RKO (cell line): ENCODE data around the gene CD164L2.

Experiments
- DNase-seq: peaks from one replicate; pipeline ENCODE4 v3.0.0-alpha.2; 2016; ENCODE audit warnings: low spot score

The CD164L2 gene

GRCh38 chr1:27363766-27364695 is 19.1 kb downstream of the CD164L2 start:
- DNase-seq = no peak

GRCh38 chr1:27361553-27361952 is 21.6 kb downstream of the CD164L2 start:
- no peak for DNase-seq

DNA sequence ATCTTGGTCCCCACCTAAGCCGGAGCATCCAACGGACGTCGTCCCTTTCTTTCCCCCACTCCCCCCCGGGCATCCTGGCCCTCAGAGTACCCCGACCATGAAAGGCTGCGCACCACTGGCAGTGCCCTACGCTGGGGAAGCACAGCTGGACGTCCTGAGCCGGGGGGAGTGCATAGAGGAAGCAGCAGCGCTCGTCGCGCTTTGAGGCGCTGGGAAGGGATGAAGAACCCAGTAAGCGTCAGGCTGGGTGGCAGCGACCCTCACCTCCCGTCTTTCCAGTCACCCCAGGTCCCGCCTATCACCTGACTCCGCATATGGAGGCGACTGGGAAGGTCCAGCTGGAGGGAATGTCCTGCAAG is 22.1 kb downstream of the CD164L2 start:
- DNase-seq = no peak

GRCh38 chr1:27360159-27361043 is 22.7 kb downstream of the CD164L2 start:
- no peak for DNase-seq

DNA sequence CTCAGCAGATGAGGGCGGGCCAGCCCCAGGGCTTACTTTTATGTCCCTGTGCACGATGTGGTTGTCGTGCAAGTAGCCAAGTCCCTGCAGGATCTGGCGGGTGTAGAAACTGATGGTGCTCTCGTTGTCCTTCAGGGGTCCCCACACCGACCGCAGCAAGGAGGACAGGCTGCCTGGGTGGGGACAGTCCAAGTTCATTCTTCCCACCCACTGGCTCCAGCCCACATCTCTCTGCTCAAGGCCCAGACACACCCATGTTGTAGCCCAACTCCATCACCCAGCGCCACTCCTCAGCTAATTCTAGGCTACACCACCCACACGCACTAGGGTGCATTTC is 23.3 kb downstream of the CD164L2 start:
- DNase-seq = no peak

DNA sequence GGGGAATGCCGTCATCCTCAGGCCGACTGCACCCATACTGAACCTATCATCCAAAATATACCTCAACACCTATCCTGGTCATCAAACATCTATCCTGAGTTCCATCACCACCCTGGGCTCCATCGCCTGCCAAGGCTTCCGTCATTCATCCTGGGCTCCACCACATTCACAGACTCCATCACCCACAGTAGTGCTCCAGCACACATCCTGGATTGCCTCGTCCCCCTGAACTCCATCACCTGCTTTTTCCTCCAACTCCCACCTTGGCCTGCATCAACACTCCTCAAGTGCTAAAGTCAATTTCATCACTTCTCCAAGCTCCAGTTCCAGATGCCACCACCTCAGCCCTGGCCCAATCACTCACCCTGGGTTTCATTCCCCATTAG is 24.2 kb downstream of the CD164L2 start:
- no peak for DNase-seq

GRCh38 chr1:27358038-27358927 is 24.9 kb downstream of the CD164L2 start:
- DNase-seq = no peak

DNA sequence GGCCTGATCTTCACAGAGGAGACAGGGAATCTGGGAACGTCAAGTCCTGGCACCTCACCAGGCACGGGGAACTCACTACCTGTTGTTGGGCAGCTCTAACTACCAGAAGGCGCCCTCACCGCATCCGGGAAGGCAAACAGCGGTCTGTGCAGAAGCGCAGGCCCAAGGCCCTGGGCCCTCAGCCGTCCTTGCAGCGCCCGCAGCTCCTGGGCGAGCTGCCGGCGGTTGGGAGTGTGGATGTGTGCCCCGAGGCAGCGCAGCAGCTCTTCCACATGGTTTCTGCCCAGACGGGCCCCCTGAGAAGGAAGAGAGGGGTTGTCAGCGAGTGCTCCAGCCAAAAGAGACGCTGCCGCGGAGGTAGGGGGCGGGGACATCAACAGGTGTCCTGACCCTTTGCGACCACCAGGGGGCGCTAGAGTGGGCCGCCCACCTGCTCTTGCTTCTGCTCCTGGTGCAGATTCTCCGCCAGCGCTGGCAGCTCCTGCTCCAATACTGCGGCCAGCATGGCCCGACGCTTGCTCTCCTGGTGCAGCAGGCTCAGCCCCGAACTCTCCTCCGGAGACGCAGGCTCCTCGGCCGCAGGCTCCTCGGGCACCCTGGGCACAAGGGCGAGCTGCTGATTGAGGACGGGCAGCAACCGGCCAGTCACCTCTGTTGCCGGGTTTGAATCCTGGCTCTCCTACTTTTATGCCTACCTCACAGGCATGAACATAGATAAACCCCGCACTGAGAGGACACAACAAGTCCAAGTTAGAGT is 25.7 kb downstream of the CD164L2 start:
- peak; percentile 49 for DNase-seq

DNA sequence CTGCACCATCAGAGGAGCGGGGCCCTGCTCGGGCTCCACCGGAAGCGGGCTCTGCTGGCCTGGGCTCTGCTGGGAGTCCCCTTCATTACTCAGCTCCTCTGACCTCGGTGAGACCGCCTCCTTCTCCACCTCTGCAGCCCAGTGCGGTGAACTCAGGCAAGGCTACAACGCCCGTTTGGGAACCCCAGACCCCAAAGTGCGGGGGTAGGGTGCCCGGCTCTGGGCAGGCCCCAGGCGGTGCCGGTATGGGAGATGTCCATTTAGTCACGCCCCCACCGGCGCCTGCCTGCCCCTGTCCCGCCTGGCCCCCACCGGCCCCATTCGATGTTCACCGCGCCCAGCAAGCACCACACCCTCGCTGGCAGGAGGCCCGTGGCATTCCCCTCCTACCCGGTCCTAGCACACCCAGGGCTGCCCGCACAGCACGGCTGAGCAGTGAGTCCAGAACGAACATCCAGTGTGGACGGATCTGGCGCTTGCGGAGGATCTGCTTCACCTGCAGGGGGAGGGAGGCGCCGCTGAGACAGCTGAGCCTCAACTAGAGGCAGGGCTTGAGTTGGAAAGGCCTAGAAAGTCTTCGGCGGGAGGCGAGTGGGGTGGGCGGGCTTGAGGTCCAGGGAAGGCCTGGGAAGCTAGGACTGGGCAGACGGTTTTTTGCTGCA is 26.4 kb downstream of the CD164L2 start:
- no peak for DNase-seq

GRCh38 chr1:27356277-27356618 is 26.9 kb downstream of the CD164L2 start:
- DNase-seq = no peak

DNA sequence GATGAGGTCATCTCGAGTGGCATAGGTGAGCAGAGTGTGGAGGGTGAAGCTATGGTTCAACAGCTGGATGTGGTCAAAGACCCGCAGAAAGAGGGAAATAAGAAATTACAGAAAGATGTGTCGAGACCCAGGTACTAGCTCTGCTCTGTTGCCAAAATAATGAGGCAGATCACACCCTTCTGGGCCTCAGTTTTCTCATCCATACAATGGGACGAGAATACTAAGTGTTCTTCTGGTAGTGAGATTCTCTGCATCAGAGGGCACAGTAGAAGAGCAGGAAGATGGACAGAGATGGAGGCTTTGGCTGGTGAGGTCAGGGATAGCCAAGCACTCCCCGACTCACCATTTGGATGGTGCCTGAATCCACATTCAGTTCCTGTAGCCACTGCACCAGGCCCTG is 27.4 kb downstream of the CD164L2 start:
- DNase-seq = no peak

GRCh38 chr1:27353629-27354028 is 29.5 kb downstream of the CD164L2 start:
- no peak for DNase-seq

DNA sequence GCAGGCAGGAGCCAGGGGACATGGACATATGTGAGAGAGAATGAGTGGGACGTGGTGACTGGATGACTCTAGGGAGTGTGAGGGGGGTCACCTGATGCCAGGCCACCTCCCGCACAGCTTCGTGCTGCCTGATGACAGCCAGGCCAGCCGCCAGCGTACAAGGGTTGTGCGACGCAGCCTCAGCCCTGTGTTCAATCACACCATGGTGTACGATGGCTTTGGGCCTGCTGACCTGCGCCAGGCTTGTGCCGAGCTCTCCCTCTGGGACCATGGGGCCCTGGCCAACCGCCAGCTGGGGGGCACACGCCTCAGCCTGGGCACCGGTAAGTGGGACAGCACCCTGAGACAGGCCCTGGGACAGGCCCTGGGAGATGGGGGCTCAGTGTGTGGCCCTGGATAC is 30.0 kb downstream of the CD164L2 start:
- DNase-seq = no peak

DNA sequence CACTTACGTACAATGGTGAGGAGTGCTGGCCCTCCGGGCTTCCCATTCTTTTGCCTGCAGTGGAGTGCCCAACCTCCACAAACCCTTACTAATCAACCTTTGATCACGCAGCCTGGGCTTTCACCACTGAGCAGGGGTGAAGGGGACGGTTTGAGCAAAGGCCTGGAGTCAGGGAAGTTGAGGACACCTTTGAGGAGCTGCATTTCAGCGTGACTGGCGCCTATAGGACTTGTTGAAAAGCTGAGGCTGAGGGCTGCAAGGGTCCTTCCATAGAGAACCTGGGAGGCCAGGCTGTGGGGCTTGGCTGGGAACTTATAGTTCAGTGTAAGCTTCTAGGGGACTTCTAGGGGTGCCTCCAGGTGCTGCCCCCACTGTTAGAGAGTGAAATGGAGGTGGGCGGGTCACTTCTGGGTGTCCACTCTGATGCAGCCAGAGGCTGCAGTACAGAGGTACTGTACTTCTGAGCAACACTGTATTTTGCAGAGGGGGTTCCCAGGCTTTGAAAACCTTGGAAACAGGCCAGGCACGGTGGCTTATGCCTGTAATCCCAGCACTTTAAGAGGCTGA is 31.5 kb downstream of the CD164L2 start:
- DNase-seq = no peak

DNA sequence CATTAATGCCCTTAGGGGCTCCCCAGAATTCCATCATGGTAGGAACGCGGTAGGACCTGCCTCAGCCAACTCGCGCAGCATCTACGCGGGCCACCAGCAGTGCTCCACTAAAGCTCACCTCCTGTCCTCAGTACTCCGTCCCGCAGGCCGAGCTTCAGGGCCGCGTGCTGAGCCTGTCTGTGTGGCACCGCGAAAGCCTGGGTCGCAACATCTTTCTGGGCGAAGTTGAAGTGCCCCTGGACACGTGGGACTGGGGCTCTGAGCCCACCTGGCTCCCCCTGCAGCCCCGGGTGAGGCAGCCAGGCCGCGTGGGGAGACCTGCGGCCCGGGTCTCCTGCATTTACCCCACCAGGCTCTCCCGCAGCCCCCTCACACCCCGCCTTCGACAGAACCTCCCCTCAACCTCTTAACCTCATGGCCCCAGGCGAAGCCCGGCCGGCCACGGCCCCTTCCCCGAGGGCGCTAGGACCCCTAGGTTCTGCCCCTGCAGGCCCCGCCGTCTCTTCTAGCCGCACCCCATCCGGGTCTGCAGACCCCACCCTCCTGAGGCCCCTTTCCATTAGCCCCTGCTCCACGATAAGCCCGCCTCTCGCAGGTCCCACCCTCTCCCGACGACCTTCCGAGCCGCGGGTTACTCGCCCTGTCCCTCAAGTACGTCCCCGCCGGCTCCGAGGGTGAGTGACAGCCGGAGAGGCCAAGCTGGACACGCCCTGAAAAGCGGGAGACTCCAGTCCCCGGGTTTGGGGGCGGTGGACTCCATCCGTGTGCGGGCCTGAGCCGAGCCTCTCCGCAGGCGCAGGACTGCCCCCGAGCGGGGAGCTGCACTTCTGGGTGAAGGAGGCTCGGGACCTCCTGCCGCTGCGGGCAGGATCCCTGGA is 32.2 kb downstream of the CD164L2 start:
- DNase-seq = no peak

DNA sequence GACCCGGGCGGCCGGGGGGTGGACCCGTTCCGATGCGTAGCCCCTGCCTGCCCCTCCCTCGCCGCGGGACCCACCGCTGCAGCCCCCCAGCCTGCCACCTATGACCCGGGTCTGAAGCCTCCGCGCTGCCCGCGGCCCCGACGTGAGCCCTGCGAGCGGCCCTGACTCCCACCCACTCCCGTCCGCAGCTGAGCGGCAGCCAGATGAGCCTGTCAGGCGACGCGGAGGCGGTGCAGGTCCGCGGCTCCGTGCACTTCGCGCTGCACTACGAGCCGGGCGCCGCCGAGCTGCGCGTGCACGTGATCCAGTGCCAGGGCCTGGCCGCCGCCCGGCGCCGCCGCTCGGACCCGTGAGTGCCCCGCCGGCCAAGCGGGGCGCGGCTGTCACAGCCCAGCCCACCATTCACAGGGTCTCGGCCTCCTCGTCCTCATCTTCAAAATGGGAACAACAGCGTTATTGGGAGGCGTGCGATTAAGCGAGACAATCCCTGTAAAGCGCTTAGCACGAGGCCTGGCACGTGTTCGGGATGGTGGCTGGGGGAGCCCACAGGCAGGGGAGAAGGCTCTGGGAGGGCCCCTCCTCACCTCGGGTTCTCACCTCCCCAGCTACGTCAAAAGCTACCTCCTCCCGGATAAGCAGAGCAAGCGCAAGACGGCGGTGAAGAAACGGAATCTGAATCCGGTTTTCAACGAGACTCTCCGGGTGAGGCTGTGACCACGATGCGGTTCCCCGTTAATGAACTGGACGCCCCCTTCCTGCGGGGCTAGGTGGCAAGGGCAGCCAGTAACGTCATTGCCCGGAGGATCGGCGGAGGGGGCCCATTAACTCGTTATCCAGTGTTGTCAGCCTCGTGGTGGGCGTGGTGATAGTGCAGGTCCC is 33.1 kb downstream of the CD164L2 start:
- peak; percentile 89 for DNase-seq

GRCh38 chr1:27348861-27349783 is 34.0 kb downstream of the CD164L2 start:
- peak; percentile 60 for DNase-seq
